GM23248 (cell line): ENCODE results near the gene RERE. TPM values are rescaled to one million over a fixed set of nuclear protein-coding genes. Genes with fewer than 3 reads are reported as not detected.

Experiments used
- DNase-seq: peaks from one replicate; pipeline ENCODE4 v3.0.0-alpha.2; 2015
- H2AFZ ChIP-seq: fragments of 200-600 bp; sonication (generic); 2 replicates; pipeline ENCODE4 v1.6.1; 2016; ENCODE audit warnings: antibody characterized with exemption
- H3F3A ChIP-seq: fragments of 200-600 bp; sonication (generic); 2 replicates; pipeline ENCODE4 v1.6.1; 2016; ENCODE audit warnings: mild to moderate bottlenecking, antibody characterized with exemption, mixed run types; ENCODE audit not compliant: insufficient read depth
- H3K27ac ChIP-seq: fragments of 200-600 bp; sonication (generic); 2 replicates; pipeline ENCODE4 v1.5.1; 2016; ENCODE audit warnings: mild to moderate bottlenecking
- H3K27me3 ChIP-seq: fragments of 200-600 bp; sonication (generic); replicated peaks from 2 replicates; pipeline ENCODE4 v1.6.1; 2016; ENCODE audit warnings: mild to moderate bottlenecking; ENCODE audit not compliant: insufficient read depth
- H3K36me3 ChIP-seq: fragments of 200-600 bp; sonication (generic); 2 replicates; pipeline ENCODE4 v1.6.1; 2016; ENCODE audit warnings: low read depth, mild to moderate bottlenecking
- H3K4me1 ChIP-seq: fragments of 200-600 bp; sonication (generic); 2 replicates; pipeline ENCODE4 v1.6.1; 2016; ENCODE audit warnings: mild to moderate bottlenecking; ENCODE audit not compliant: insufficient read depth
- H3K4me2 ChIP-seq: fragments of 200-600 bp; sonication (generic); one replicate; pipeline ENCODE4 v1.6.1; 2016; ENCODE audit warnings: mild to moderate bottlenecking; ENCODE audit not compliant: unreplicated experiment
- H3K4me3 ChIP-seq: fragments of 200-600 bp; sonication (generic); 2 replicates; pipeline ENCODE4 v1.5.1; 2016; ENCODE audit warnings: mild to moderate bottlenecking
- H3K79me2 ChIP-seq: fragments of 200-600 bp; sonication (generic); 2 replicates; pipeline ENCODE4 v1.6.1; 2016; ENCODE audit warnings: mild to moderate bottlenecking; ENCODE audit not compliant: insufficient read depth
- H3K9ac ChIP-seq: fragments of 200-600 bp; sonication (generic); 2 replicates; pipeline ENCODE4 v1.6.1; 2016; ENCODE audit warnings: mild to moderate bottlenecking
- H3K9me2 ChIP-seq: fragments of 200-600 bp; sonication (generic); 2 replicates; pipeline ENCODE4 v1.6.1; 2016; ENCODE audit warnings: mixed run types, mild to moderate bottlenecking, moderate library complexity; ENCODE audit not compliant: insufficient read depth
- H3K9me3 ChIP-seq: fragments of 200-600 bp; sonication (generic); one replicate; pipeline ENCODE4 v1.6.1; 2017; ENCODE audit warnings: low read depth
- H4K20me1 ChIP-seq: fragments of 200-600 bp; sonication (generic); 2 replicates; pipeline ENCODE4 v1.6.0; 2016; ENCODE audit not compliant: insufficient read depth
- EZH2 ChIP-seq: fragments of 200-600 bp; sonication (generic); IDR thresholded peaks from 2 replicates; pipeline ENCODE4 v1.6.1; 2018; ENCODE audit warnings: antibody characterized with exemption, mild to moderate bottlenecking; ENCODE audit not compliant: insufficient read depth, poor library complexity, severe bottlenecking
- EZH2phosphoT487 ChIP-seq: fragments of 200-600 bp; sonication (generic); IDR thresholded peaks from 2 replicates; pipeline ENCODE4 v1.6.1; 2018; ENCODE audit warnings: antibody characterized with exemption, moderate library complexity, mild to moderate bottlenecking, low read depth; ENCODE audit not compliant: insufficient read depth
- whole genome bisulfite sequencing, 2 experiments: methylation state at CpG; one replicate each; pipeline ENCODE4 v1.1.6; 2015 to 2017; ENCODE audit warnings: low lambda C conversion rate in 2 of 2, low coverage in 1 of 2; ENCODE audit errors: missing lambda C conversion rate in 2 of 2; 5-methylcytosine and 5-hydroxymethylcytosine counted together
- in situ Hi-C: fragments of 300-500 bp; cut with MboI; formaldehyde crosslinking; loops from 2 replicates; pipeline ENCODE4 v1.15.0; 2020
- polyA plus RNA-seq: library from polyadenylated mRNA; unstranded; fragments of >200 nt; fragmentation: Nextera tagmentation; extraction: Ambion mirVana; gene quantifications from 2 replicates; pipeline ENCODE4 v1.2.1, GENCODE V29; 2016
- total RNA-seq: library from RNA; depleted of rRNA; stranded (reverse); fragments of >200 nt; shearing (Covaris generic); gene quantifications from 2 replicates; pipeline ENCODE4 v1.2.3, GENCODE V29; 2014

RERE gene
- total and polyA plus RNA-seq, 2 experiments from 2014 or later: 26.0 to 26.2 TPM

DNA sequence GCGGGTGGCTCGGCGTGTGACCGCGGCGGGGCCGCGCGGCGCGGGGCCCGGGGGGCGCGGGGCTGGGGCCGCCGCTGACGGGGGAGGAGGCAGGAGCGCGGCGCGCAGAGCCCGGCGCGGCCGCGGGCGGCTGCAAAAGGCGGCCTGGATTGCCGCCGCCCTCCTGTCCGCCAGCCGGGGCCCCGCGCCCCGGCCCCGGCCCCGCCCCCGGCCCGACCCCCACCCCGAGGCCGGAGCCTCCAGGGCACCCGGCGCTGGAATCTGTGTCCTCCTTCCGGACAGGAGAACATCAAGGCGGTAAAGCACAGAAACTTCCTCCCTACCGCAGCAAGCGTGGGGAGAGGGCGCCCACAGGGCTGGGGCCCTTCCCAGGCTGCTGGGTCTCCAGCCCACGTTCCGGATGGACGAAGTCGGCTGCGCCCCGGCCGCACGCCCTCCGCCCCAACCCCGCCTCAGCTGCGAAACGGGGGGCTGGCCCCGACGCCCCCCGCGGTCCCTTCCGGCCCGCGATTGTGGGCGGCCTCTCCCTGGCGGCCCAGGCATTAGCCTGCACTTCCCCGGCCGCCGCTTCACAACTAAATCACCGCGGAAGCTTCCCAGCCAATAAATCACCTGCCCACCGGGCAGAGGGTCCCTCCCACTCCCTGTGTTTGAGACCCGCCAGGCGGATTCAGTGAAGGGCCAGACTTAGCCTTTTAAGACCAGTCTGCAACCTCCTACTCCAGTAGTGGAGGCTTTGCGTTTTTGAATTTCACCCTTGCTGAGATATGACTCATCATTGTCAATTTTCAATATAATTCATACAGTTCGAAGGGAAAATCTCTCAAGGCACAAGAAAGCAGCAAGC is 393.5 kb downstream of the RERE start:
- Histone ChIP-seq H3K4me2 (peak overlapping the region; percentile 96), H3K9me2 (no peaks in the 10 kb centered on the region), H3K9me3 (no peaks in the 10 kb centered on the region), H3K27ac (peak overlapping the region; percentile 79), H3K4me1 (peaks cover 32% of the 10 kb centered on the region), H3K36me3 (peaks cover 5% of the 10 kb centered on the region; the same call in 1 of the 2 replicates), H3F3A (peaks cover 32% of the 10 kb centered on the region), H2AFZ (peak overlapping the region; percentile 58), H3K4me3 (peak overlapping the region; percentile 85), H3K79me2 (peaks cover 45% of the 10 kb centered on the region), H3K9ac (peak overlapping the region; percentile 93), H3K27me3 (no peaks in the 10 kb centered on the region), H4K20me1 (no peaks in the 10 kb centered on the region)
- peak; percentile 78 for DNase-seq
- 2% methylated on average over 34 to 37 of the region's 79 CpGs for WGBS, 2 experiments
- no peak for TF ChIP-seq EZH2phosphoT487
- TF ChIP-seq EZH2: no peak
- in situ Hi-C loops: no loop called here

GRCh38 chr1:8423269-8423691 is 394.2 kb downstream of the RERE start:
- 1 to 2% methylated on average over 26 to 27 of the region's 33 CpGs for WGBS, 2 experiments
- peak overlapping the region; percentile 96 for H3K4me2 ChIP-seq
- H3K27ac ChIP-seq: peak overlapping the region; percentile 79
- peak overlapping the region; percentile 85 for H3K4me3 ChIP-seq
- peak overlapping the region; percentile 47 for H2AFZ ChIP-seq
- H3K79me2 ChIP-seq: peaks cover 51% of the 10 kb centered on the region
- H3K27me3 ChIP-seq: no peaks in the 10 kb centered on the region
- H3K9me2 ChIP-seq: no peaks in the 10 kb centered on the region
- in situ Hi-C loops: no loop called here
- peaks cover 32% of the 10 kb centered on the region for H3F3A ChIP-seq
- TF ChIP-seq EZH2phosphoT487: no peak
- no peak for TF ChIP-seq EZH2
- H3K9me3 ChIP-seq: no peaks in the 10 kb centered on the region
- H4K20me1 ChIP-seq: no peaks in the 10 kb centered on the region
- peak overlapping the region; percentile 93 for H3K9ac ChIP-seq
- H3K36me3 ChIP-seq: peaks cover 11% of the 10 kb centered on the region; the same call in 1 of the 2 replicates
- peaks cover 32% of the 10 kb centered on the region for H3K4me1 ChIP-seq
- peak; percentile 61 for DNase-seq

DNA sequence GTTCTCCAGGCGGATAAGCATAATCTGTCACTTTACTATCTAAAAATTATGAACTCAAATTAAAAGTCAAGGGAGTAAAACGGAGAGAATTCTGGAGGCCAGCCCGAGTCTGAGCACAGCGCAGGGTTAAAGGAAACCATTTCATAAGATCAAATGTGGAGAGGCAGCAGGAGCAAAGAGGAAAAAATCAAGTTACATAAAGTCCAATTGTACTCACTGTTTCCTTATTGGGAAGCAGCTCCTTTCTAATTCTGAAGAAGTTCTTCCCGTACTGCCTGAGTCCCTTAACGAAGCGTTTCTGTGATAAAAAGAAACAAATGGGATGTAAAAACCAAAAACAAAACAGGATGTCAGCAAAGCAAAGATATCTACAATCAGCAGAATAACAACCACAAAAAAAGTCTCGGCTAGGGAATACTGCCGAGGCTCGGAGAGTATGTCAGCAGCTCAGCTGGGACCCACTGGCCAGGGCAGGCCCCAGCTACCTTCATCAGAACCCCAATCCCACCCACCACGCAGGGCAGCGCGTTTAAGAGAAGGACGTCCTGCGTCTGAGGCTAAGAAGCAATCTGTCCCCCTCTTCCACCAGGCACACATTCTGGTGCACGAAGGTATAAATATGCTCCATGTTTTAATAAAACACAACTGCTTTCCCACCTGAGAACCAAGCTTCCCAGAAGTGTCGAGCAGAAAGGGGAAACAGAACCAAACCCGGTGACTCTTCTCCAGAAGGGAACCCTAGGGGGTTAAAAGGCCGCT is 394.8 kb downstream of the RERE start:
- 1 to 2% methylated on average over 19 of the region's 19 CpGs for WGBS, 2 experiments
- Histone ChIP-seq H3K9me3 (no peaks in the 10 kb centered on the region), H3K9me2 (no peaks in the 10 kb centered on the region), H3K79me2 (peaks cover 57% of the 10 kb centered on the region), H3K4me1 (peaks cover 32% of the 10 kb centered on the region), H3K4me2 (peak overlapping the region; percentile 96), H3K4me3 (peak overlapping the region; percentile 85), H4K20me1 (no peaks in the 10 kb centered on the region), H3K27me3 (no peaks in the 10 kb centered on the region), H2AFZ (peak overlapping the region; percentile 47), H3F3A (peaks cover 32% of the 10 kb centered on the region), H3K27ac (peak overlapping the region; percentile 79), H3K9ac (peak overlapping the region; percentile 93), H3K36me3 (peaks cover 15% of the 10 kb centered on the region; the same call in 1 of the 2 replicates)
- DNase-seq: peak; percentile 63
- in situ Hi-C loops: no loop called here
- no peak for TF ChIP-seq EZH2
- no peak for TF ChIP-seq EZH2phosphoT487

- in situ Hi-C loops: no loop called here
- peaks cover 67% of the 10 kb centered on the region for H3K79me2 ChIP-seq
- TF ChIP-seq EZH2phosphoT487 (no peak), EZH2 (no peak)
- no peaks in the 10 kb centered on the region for H4K20me1 ChIP-seq
- H3K4me2 ChIP-seq: peak overlapping the region; percentile 96
- peak overlapping the region; percentile 85 for H3K4me3 ChIP-seq
- peaks cover 38% of the 10 kb centered on the region for H3K4me1 ChIP-seq
- no peaks in the 10 kb centered on the region for H3K27me3 ChIP-seq
- no peaks in the 10 kb centered on the region for H3K9me3 ChIP-seq
- H3K9ac ChIP-seq: peak overlapping the region; percentile 93
- peaks cover 32% of the 10 kb centered on the region for H3F3A ChIP-seq
- H2AFZ ChIP-seq: no peak overlapping the region
- DNase-seq: peak; percentile 55
- H3K9me2 ChIP-seq: no peaks in the 10 kb centered on the region
- H3K27ac ChIP-seq: peak overlapping the region; percentile 79
- peaks cover 15% of the 10 kb centered on the region; the same call in 1 of the 2 replicates for H3K36me3 ChIP-seq
- WGBS, 2 experiments: 4 to 5% methylated on average over 6 of the region's 6 CpGs
Measured at GRCh38 chr1:8421721-8422120, 395.7 kb downstream of the RERE start.
